H1 (cell line): ENCODE measurements around the gene MDH1. TPM values are rescaled to one million over a fixed set of nuclear protein-coding genes. Genes with fewer than 3 reads are reported as not detected.
A peak's percentile ranks its signal among the peaks of the same experiment; 100 is the strongest.

Experiments
- CTCF ChIA-PET: fragments of 300-600 bp; sonication (Branson Sonifier 250); formaldehyde crosslinking; loops from one replicate; lab custom pipeline; 2021; ENCODE audit not compliant: partially characterized antibody; lab: Charles Lee
- POLR2A ChIA-PET: fragments of 300-600 bp; sonication (Branson Sonifier 250); formaldehyde crosslinking; loops from one replicate; lab custom pipeline; 2021; ENCODE audit warnings: inconsistent platforms; ENCODE audit not compliant: partially characterized antibody; lab: Charles Lee
- DNase-seq, 2 experiments: peaks; one replicate each; pipeline versions ENCODE4 v3.0.0 to v3.0.0-alpha.2; 2010 to 2022; ENCODE audit warnings: low spot score in 2 of 2, low read depth in 1 of 2, mixed read lengths in 1 of 2
- FAIRE-seq: peaks from 2 replicates; lab custom pipeline; 2011; peaks lifted over from hg19 to GRCh38; lab: Jason Lieb, UNC
- H2AFZ ChIP-seq: 2 replicates; pipeline ENCODE4 v1.8.1; 2012; ENCODE audit warnings: low read length, inconsistent platforms
- H2AK5ac ChIP-seq: 2 replicates; pipeline ENCODE4 v1.6.1; 2013; ENCODE audit warnings: low read depth, low read length
- H2BK120ac ChIP-seq: replicated peaks from 2 replicates; pipeline ENCODE3; 2013; ENCODE audit warnings: low read depth, low read length, inconsistent platforms
- H2BK12ac ChIP-seq: 2 replicates; pipeline ENCODE4 v1.6.1; 2013; ENCODE audit warnings: low read depth, low read length
- H2BK15ac ChIP-seq: 2 replicates; pipeline ENCODE4 v1.6.1; 2013; ENCODE audit warnings: low read length
- H2BK20ac ChIP-seq: 2 replicates; pipeline ENCODE4 v1.6.1; 2013; ENCODE audit warnings: low read length
- H2BK5ac ChIP-seq: 2 replicates; pipeline ENCODE4 v1.6.1; 2013; ENCODE audit warnings: low read depth, low read length
- H3K14ac ChIP-seq: 2 replicates; pipeline ENCODE4 v1.6.1; 2013; ENCODE audit warnings: inconsistent platforms; ENCODE audit not compliant: insufficient read length
- H3K18ac ChIP-seq: 2 replicates; pipeline ENCODE4 v1.6.1; 2013; ENCODE audit warnings: low read length; ENCODE audit errors: extremely low read depth
- H3K23ac ChIP-seq: 2 replicates; pipeline ENCODE4 v1.6.1; 2013; ENCODE audit warnings: inconsistent platforms; ENCODE audit not compliant: insufficient read length
- H3K23me2 ChIP-seq: 2 replicates; pipeline ENCODE4 v1.6.1; 2013; ENCODE audit warnings: low read depth, low read length
- H3K27ac ChIP-seq: 2 replicates; pipeline ENCODE4 v1.6.1; 2011; ENCODE audit warnings: low read depth, low read length, inconsistent platforms
- H3K27me3 ChIP-seq, 4 experiments: replicated peaks in 1 of 4; 1 replicate in 1 of 4; 2 replicates in 3 of 4; pipeline versions ENCODE4 v1.6.1 to v1.8.1; 2011 to 2013; ENCODE audit warnings: low read length in 3 of 4, mild to moderate bottlenecking in 3 of 4, inconsistent platforms in 2 of 4, mixed read lengths in 2 of 4, moderate library complexity in 1 of 4; ENCODE audit not compliant: control insufficient read depth in 3 of 4, insufficient read depth in 3 of 4; ENCODE audit errors: extremely low read depth in 1 of 4
- H3K36me3 ChIP-seq, 4 experiments: 2 replicates each; pipeline versions ENCODE4 v1.6.1 to v1.8.1; 2011 to 2013; ENCODE audit warnings: mild to moderate bottlenecking in 4 of 4, low read length in 3 of 4, moderate library complexity in 2 of 4, control low read depth in 1 of 4, inconsistent platforms in 1 of 4; ENCODE audit not compliant: insufficient read depth in 4 of 4, control insufficient read depth in 2 of 4
- H3K4ac ChIP-seq: replicated peaks from 2 replicates; pipeline ENCODE3; 2013; ENCODE audit warnings: low read length, low read depth, mixed read lengths, inconsistent platforms; ENCODE audit not compliant: insufficient read length
- H3K4me1 ChIP-seq, 4 experiments: replicated peaks in 1 of 4; 1 replicate in 1 of 4; 2 replicates in 3 of 4; pipeline versions ENCODE4 v1.6.1 to v1.8.1; 2011 to 2013; ENCODE audit warnings: low read length in 3 of 4, inconsistent platforms in 2 of 4, mixed read lengths in 1 of 4; ENCODE audit not compliant: insufficient read depth in 4 of 4, control insufficient read depth in 3 of 4
- H3K4me2 ChIP-seq, 2 experiments: 2 replicates each; pipeline versions ENCODE4 v1.6.1 to v1.8.1; 2011 to 2013; ENCODE audit warnings: low read depth in 2 of 2, low read length in 2 of 2, control low read depth in 1 of 2, inconsistent platforms in 1 of 2, mild to moderate bottlenecking in 1 of 2; ENCODE audit not compliant: insufficient read depth in 1 of 2
- H3K4me3 ChIP-seq, 4 experiments: fragments of 200-600, 300-600 bp in 1 of 4; sonication (generic), shearing (Covaris generic), sonication (Bioruptor Twin) in 1 of 4; 2 replicates each; pipeline versions ENCODE4 v1.5.1 to v1.8.1; 2011 to 2016; ENCODE audit warnings: low read length in 4 of 4, low read depth in 3 of 4, control low read depth in 2 of 4, inconsistent platforms in 2 of 4, mild to moderate bottlenecking in 2 of 4, mixed read lengths in 1 of 4, moderate library complexity in 1 of 4; ENCODE audit not compliant: insufficient read depth in 2 of 4; ENCODE audit errors: extremely low read depth in 1 of 4
- H3K56ac ChIP-seq: replicated peaks from 2 replicates; pipeline ENCODE3; 2013; ENCODE audit warnings: low read depth, mild to moderate bottlenecking, mixed read lengths, low read length, inconsistent platforms; ENCODE audit not compliant: insufficient read length
- H3K79me1 ChIP-seq: 2 replicates; pipeline ENCODE4 v1.6.1; 2013; ENCODE audit warnings: low read depth, low read length, control low read depth
- H3K79me2 ChIP-seq, 2 experiments: 2 replicates each; pipeline versions ENCODE4 v1.6.1 to v1.8.1; 2012 to 2013; ENCODE audit warnings: low read length in 2 of 2, mild to moderate bottlenecking in 2 of 2, inconsistent platforms in 1 of 2; ENCODE audit not compliant: insufficient read depth in 2 of 2, control insufficient read depth in 1 of 2
- H3K9ac ChIP-seq, 4 experiments: replicated peaks in 1 of 4; 1 replicate in 1 of 4; 2 replicates in 3 of 4; pipeline versions ENCODE4 v1.6.1 to v1.8.1; 2011 to 2013; ENCODE audit warnings: low read depth in 3 of 4, low read length in 3 of 4, control low read depth in 2 of 4, mild to moderate bottlenecking in 2 of 4, moderate library complexity in 2 of 4, inconsistent platforms in 1 of 4; ENCODE audit errors: extremely low read depth in 1 of 4
- H3K9me3 ChIP-seq, 2 experiments: 2 replicates each; pipeline versions ENCODE4 v1.6.1 to v1.8.1; 2012 to 2013; ENCODE audit warnings: mild to moderate bottlenecking in 2 of 2, moderate library complexity in 2 of 2, control low read depth in 1 of 2, inconsistent platforms in 1 of 2, low read depth in 1 of 2, low read length in 1 of 2, mixed read lengths in 1 of 2; ENCODE audit not compliant: insufficient read depth in 2 of 2
- H4K20me1 ChIP-seq, 2 experiments: replicated peaks in 1 of 2; 2 replicates each; pipeline versions ENCODE3 to v1.8.1; 2011 to 2013; ENCODE audit warnings: inconsistent platforms in 2 of 2, low read length in 2 of 2, mild to moderate bottlenecking in 1 of 2; ENCODE audit not compliant: insufficient read depth in 2 of 2, control insufficient read depth in 1 of 2
- H4K5ac ChIP-seq: 2 replicates; pipeline ENCODE4 v1.6.1; 2013; ENCODE audit warnings: low read length, low read depth, mixed read lengths, inconsistent platforms; ENCODE audit not compliant: insufficient read length
- H4K8ac ChIP-seq: 2 replicates; pipeline ENCODE4 v1.8.0; 2013; ENCODE audit warnings: mild to moderate bottlenecking, moderate library complexity, low read length, inconsistent platforms; ENCODE audit not compliant: insufficient read depth; ENCODE audit errors: extremely low read depth
- H4K91ac ChIP-seq: replicated peaks from 2 replicates; pipeline ENCODE3; 2013; ENCODE audit warnings: low read length, mixed read lengths, inconsistent platforms; ENCODE audit not compliant: insufficient read length
- ASH2L ChIP-seq: fragments of 200-600, 300-600 bp; sonication (generic); IDR thresholded peaks from one replicate; pipeline ENCODE4 v1.7.1; 2017; ENCODE audit warnings: low read length
- HDAC2 ChIP-seq, 2 experiments: fragments of 300-600 bp in 1 of 2; sonication (generic) in 1 of 2; IDR thresholded peaks; 2 replicates each; pipeline ENCODE4 v1.6.1; 2011 to 2012; ENCODE audit warnings: low read depth in 2 of 2, low read length in 2 of 2, mild to moderate bottlenecking in 2 of 2, moderate library complexity in 2 of 2, borderline replicate concordance in 1 of 2, inconsistent platforms in 1 of 2
- SP1 ChIP-seq: IDR thresholded peaks from 2 replicates; pipeline ENCODE4 v1.6.1; 2011; ENCODE audit warnings: low read depth, low read length
- WGBS, 2 experiments: shearing (Covaris generic) in 1 of 2; methylation state at CpG; one replicate each; pipeline versions ENCODE4 v1.1.6 to v1.1.7; 2013 to 2015; ENCODE audit warnings: low lambda C conversion rate in 2 of 2, mixed read lengths in 2 of 2, inconsistent platforms in 1 of 2, low coverage in 1 of 2, missing lambda C conversion rate in 1 of 2; ENCODE audit not compliant: insufficient replicate concordance in 2 of 2, insufficient coverage in 1 of 2, insufficient read length in 1 of 2; ENCODE audit errors: extremely low coverage in 1 of 2, missing lambda C conversion rate in 1 of 2; 5-methylcytosine and 5-hydroxymethylcytosine counted together
- polyA plus RNA-seq, 7 experiments: library from polyadenylated mRNA; depleted of rRNA in 3 of 7; stranded (reverse) in 5 of 7; unstranded in 2 of 7; fragments of >200 nt in 5 of 7; fragments of 200-250 nt in 2 of 7; gene quantifications; 1 replicate in 5 of 7; 2 replicates in 1 of 7; 4 replicates in 1 of 7; pipeline versions ENCODE4 v1.2.1 to v1.2.3, GENCODE V29; 2011 to 2013; ENCODE audit warnings: missing spikeins in 2 of 7, mixed read lengths in 2 of 7
- total RNA-seq: library from RNA; stranded (reverse); fragmentation: NEBNext Ultra II Directional; extraction: Animal tissue kit (Norgen Biotek cat#: 25700); gene quantifications from 2 replicates; pipeline ENCODE4 v1.2.1, GENCODE V29; 2021

Gene MDH1
- total and polyA plus RNA-seq, 2 of the 8 experiments (the other 6 are each of a cell fraction or from before 2014, with no cell fraction given), result 353 to 376 TPM

- H3K23me2 ChIP-seq, result no peaks in the 10 kb centered on the region
- no peak overlapping the region for H2BK20ac ChIP-seq
- no peak overlapping the region for H4K8ac ChIP-seq
- peaks cover 0 to 2% (median under 1%) of the 10 kb centered on the region in 4 experiments; a peak in 1 of 8 replicates for H3K36me3 ChIP-seq
- H3K56ac ChIP-seq, result no peak overlapping the region
- H3K23ac ChIP-seq, result no peak overlapping the region
- H3K4me3 ChIP-seq, result peak overlapping the region in 1 of 4 experiments; percentile 15; a peak in 1 of 8 replicates
- no peak overlapping the region for H2AFZ ChIP-seq
- TF ChIP-seq HDAC2 (IDR thresholded peaks at IDR 0.05; ENCODE audit: borderline replicate concordance in 1 of 2, low read depth in 2 of 2, low read length in 2 of 2) (no peak), ASH2L (peak; percentile 26), SP1 (peak; percentile 46; the same call in 1 of the 2 replicates)
- 0 out of 2 replicates have a peak overlapping the region, but pooled peaks have one; percentile 9 for H3K27ac ChIP-seq
- no peak overlapping the region for H2BK120ac ChIP-seq
- no peak overlapping the region for H3K4ac ChIP-seq
- no peak overlapping the region for H2BK15ac ChIP-seq
- peaks cover 0 to 32% of the 10 kb centered on the region in 2 experiments; a peak in 2 of 4 replicates for H3K79me2 ChIP-seq
- H3K18ac ChIP-seq, result no peak overlapping the region; the same call in 1 of the 2 replicates
- no peak overlapping the region for H4K91ac ChIP-seq
- no peaks in the 10 kb centered on the region for H4K20me1 ChIP-seq
- H3K9ac ChIP-seq, result no peak overlapping the region
- 91% methylated on average over 3 of the region's 3 CpGs; no CpG with 5 or more reads in 1 of the 2 experiments for WGBS, 2 experiments
- no peak overlapping the region for H2BK5ac ChIP-seq
- ChIA-PET POLR2A (interaction anchor here (1.3 kb wide), 1 partner anchor 33 kb away, joined by 4 read pairs; the partner anchor contains the start of genes MDH1 and WDPCP), CTCF (no interaction called here)
- FAIRE-seq, result no peak
- no peak for DNase-seq
- H4K5ac ChIP-seq, result no peak overlapping the region
- no peak overlapping the region for H2AK5ac ChIP-seq
- H3K9me3 ChIP-seq, result peaks cover 2 to 4% of the 10 kb centered on the region in 2 experiments; a peak in 2 of 4 replicates
- peaks cover 0 to 4% (median 0%) of the 10 kb centered on the region in 4 experiments; a peak in 1 of 7 replicates for H3K4me1 ChIP-seq
- no peaks in the 10 kb centered on the region for H3K27me3 ChIP-seq
- no peak overlapping the region for H2BK12ac ChIP-seq
- no peaks in the 10 kb centered on the region for H3K79me1 ChIP-seq
- H3K14ac ChIP-seq, result no peak overlapping the region
- no peak overlapping the region for H3K4me2 ChIP-seq
Observed at GRCh38 chr2:63555931-63556330, 32.8 kb upstream of the MDH1 start.
